GM19455 (cell line): ENCODE results near the gene APOD.
"Not testable (repeated sequence)": the region's sequence is repeated elsewhere in the genome, so short reads cannot be mapped to it uniquely, and the experiment has no call there.

ENCODE experiments used
- ATAC-seq: cut with Tn5 transposase; IDR thresholded peaks from one replicate; pipeline ENCODE4 v1.9.1; 2021; ENCODE audit not compliant: unreplicated experiment

The APOD gene

GRCh38 chr3:195583831-195584542, at the start of gene APOD:
Gene APOD, minus strand, starts transcription at chr3:195583940. Its CDS starts 4,479 bp downstream, at chr3:195579461.
- no peak for ATAC-seq

- not testable (repeated sequence) for ATAC-seq
These were observed 49.6 kb upstream of the APOD start for GRCh38 chr3:195633351-195633750.

- ATAC-seq = not testable (repeated sequence)
These were observed 48.9 kb upstream of the APOD start for GRCh38 chr3:195632501-195633185.

DNA sequence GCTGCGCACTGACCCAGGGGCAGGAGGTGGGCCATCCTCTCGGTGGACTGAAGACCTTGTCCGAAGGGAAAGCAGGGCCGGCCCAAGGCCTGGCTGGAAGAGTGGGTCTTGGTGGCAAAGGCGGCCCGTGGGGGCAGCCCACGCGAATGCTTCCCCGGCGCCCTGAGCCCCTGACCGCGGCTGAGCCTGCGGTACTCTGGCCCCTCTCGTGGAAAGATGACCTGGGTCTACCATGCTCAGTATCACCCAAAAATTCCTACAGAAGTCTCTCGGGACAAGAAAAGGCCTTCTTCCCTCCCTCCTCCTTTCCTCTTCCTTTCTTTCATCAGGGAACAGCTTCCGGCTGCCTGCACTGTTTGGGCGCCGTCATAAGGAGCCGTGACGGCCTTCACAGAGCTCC, 48.3 kb upstream of the APOD start:
- ATAC-seq = not testable (repeated sequence)

DNA sequence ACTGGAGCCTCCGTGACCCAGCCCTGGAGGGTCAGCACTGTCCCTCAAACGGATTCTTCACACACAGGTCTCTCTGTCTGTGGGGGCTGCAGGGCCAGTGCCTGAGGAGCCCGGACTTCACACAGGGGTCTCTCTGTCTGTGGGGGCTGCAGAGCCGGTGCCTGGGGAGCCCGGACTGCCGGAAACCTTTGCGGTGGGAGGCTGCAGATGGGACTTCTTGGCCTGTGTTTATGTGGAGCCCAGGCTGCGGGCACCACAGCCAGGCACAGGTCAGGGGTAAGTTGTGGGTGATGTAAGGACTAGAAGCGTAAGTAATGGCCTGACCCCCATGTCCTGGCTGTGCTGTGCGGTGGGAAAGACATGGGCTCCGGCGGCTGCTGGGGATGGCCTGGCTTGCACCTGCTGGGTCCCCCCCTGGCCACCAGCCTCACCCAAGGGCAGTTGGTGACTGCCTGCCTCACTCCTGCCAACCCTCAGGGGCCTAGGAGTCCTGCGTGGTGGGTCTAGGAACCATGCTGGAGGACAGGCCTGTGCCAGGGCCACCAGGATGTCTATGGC, 47.3 kb upstream of the APOD start:
- ATAC-seq = not testable (repeated sequence)

GRCh38 chr3:195630086-195630917, 46.6 kb upstream of the APOD start:
- ATAC-seq = not testable (repeated sequence)

GRCh38 chr3:195629682-195630081, 45.9 kb upstream of the APOD start:
- not testable (repeated sequence) for ATAC-seq

DNA sequence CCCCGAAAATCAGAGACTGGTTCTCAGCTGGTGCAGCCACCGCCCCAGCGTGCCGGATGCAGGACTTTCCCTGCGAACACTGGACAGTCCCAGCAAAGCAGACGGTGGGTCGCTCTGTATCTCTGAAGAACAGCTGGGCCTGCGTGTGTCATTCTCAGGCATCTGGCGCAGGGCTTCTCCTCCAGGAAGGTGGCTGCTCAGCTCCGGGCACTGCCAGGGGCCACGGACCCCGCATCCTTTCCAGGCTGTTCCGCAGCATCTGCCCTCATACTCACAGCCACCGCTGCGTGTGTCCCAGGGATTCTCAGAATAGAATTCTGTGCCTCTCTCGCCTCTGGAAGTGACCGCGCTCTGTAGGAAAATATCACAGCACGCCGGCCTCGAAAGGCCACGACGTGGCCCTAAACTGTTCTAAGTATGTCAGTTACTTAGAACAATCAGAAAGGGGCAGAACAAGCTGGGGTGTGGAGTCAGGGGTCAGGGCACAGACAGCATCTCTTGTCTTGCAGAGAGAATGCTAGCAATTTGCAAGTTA, 44.7 kb upstream of the APOD start:
- not testable (repeated sequence) for ATAC-seq

- ATAC-seq = not testable (repeated sequence)
These were observed 44.0 kb upstream of the APOD start for GRCh38 chr3:195627515-195628385.

- ATAC-seq = peak; percentile 93
These were observed 41.1 kb upstream of the APOD start for GRCh38 chr3:195624603-195625560.

GRCh38 chr3:195624171-195624570, 40.4 kb upstream of the APOD start:
- ATAC-seq = not testable (repeated sequence)

DNA sequence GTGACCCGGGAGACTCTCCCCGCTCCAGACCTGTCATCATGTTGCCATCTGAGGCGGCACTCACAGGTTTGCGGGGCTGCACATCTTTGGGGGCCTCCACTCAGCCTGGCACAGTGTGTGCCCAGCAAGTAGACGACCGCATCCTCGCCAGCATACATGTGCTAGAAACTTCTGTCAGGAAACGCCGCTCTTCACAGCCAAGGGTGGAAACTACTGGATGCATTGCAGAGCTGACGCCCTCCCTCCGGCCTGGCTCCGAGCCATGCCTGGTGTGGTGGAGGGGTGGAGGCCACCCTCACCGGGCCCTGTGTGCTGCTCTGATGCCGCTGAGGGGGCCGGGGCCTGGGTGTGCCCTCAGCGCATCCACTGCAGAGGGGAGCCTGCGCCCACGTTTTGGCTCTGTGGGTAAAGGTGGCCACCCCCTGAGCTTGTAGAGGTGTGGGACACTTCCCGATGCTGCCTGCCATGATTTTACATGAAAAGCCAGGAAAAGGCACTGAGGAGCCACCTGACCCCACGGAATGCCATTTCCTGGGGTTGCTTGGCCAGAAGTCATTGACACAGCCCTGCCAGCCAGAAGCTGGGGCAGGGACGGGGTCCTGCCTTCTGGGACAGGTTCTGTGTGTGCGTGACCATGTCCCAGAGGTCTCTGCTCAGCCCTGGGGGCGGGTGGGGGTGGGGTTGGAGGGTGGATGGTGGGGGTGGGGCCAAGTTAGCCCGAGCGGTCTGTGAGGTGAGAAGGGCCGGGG, 39.7 kb upstream of the APOD start:
- not testable (repeated sequence) for ATAC-seq

- not testable (repeated sequence) for ATAC-seq
These were observed 38.9 kb upstream of the APOD start for GRCh38 chr3:195622523-195623170.

- ATAC-seq = not testable (repeated sequence)
These were observed 38.3 kb upstream of the APOD start for GRCh38 chr3:195622012-195622411.

- not testable (repeated sequence) for ATAC-seq
These were observed 37.4 kb upstream of the APOD start for GRCh38 chr3:195621095-195621494.

GRCh38 chr3:195620476-195620875, 36.7 kb upstream of the APOD start:
- ATAC-seq = not testable (repeated sequence)

DNA sequence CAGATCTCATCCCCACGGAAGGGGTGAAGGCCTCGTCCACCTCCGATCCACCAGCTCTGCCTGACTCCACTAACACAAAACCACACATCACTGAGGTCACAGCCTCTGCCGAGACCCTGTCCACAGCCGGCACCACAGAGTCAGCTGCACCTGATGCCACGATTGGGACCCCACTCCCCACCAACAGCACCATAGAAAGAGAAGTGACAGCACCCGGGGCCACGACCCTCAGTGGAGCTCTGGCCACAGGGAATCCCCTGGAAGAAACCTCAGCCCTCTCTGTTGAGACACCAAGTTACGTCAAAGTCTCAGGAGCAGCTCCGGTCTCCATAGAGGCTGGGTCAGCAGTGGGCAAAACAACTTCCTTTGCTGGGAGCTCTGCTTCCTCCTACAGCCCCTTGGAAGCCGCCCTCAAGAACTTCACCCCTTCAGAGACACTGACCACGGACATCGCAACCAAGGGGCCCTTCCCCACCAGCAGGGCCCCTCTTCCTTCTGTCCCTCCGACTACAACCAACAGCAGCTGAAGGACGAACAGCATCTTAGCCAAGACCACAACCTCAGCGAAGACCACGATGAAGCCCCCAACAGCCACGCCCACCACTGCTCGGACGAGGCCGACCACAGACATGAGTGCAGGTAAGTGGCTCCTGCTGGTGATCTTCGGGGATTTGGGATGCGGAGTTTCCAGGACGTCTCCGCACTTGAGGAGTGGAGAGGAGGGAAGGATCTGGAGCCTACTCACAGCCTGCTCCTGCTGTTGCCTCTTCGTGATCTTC, 36.0 kb upstream of the APOD start:
- ATAC-seq = not testable (repeated sequence)
